Activated CD8-positive, alpha-beta T cell treated with anti-CD3 and anti-CD28 coated beads for 36 hours (primary cell): ENCODE results near the gene CACNA2D3. TPM values are rescaled to one million over a fixed set of nuclear protein-coding genes. Genes with fewer than 3 reads are reported as not detected.

Source experiments
- ATAC-seq: fragments of 200-7000 bp; cut with Tn5 transposase; one replicate; pipeline ENCODE4 v1.10.0; 2021; ENCODE audit warnings: mild to moderate bottlenecking, moderate library complexity
- CTCF ChIA-PET: fragments of 350-600 bp; sonication (Branson Sonifier 250); formaldehyde crosslinking; loops from one replicate; lab custom pipeline; 2021; ENCODE audit warnings: antibody characterized with exemption; lab: Charles Lee
- POLR2A ChIA-PET: fragments of 350-600 bp; sonication (Branson Sonifier 250); formaldehyde crosslinking; loops from one replicate; lab custom pipeline; 2021; ENCODE audit warnings: antibody characterized with exemption; lab: Charles Lee
- DNase-seq: peaks from one replicate; pipeline ENCODE4 v3.0.0-alpha.2; 2020
- H3K27ac Mint-ChIP-seq: one replicate; pipeline ENCODE4 v1.8.0; 2021; ENCODE audit warnings: mild to moderate bottlenecking, mixed read lengths
- H3K27me3 Mint-ChIP-seq: one replicate; pipeline ENCODE4 v1.8.0; 2021; ENCODE audit warnings: mixed read lengths
- H3K36me3 Mint-ChIP-seq: one replicate; pipeline ENCODE4 v1.8.0; 2021; ENCODE audit warnings: low read depth, mixed read lengths
- H3K4me1 Mint-ChIP-seq: one replicate; pipeline ENCODE4 v1.8.0; 2021; ENCODE audit warnings: low read depth, mixed read lengths
- H3K4me3 Mint-ChIP-seq: one replicate; pipeline ENCODE4 v1.8.0; 2021; ENCODE audit warnings: mild to moderate bottlenecking, moderate library complexity, mixed read lengths
- H3K9me3 Mint-ChIP-seq: one replicate; pipeline ENCODE4 v1.8.0; 2021; ENCODE audit warnings: mixed read lengths
- intact Hi-C: fragments of 100-400 bp; cut with micrococcal nuclease; formaldehyde crosslinking; loops from one replicate; pipeline ENCODE4 v1.10.0; 2022
- total RNA-seq, 2 experiments: library from RNA; stranded (reverse); gene quantifications; one replicate each; pipeline ENCODE4 v1.2.3, GENCODE V29; 2021
- TF ChIP-seq, protein P1 (sequence below): fragments of 200-600 bp; IDR thresholded peaks from one replicate; pipeline ENCODE4 v1.8.0; 2022; ENCODE audit warnings: antibody characterized with exemption, mild to moderate bottlenecking

CACNA2D3 gene
- total RNA-seq, 2 experiments from 2014 or later, result not detected

- H3K27me3 Mint-ChIP-seq, result peaks cover 2% of the 10 kb centered on the region
- intact Hi-C loops, result no loop called here
Measured at GRCh38 chr3:54681706-54682105, 559.4 kb downstream of the CACNA2D3 start.

DNA sequence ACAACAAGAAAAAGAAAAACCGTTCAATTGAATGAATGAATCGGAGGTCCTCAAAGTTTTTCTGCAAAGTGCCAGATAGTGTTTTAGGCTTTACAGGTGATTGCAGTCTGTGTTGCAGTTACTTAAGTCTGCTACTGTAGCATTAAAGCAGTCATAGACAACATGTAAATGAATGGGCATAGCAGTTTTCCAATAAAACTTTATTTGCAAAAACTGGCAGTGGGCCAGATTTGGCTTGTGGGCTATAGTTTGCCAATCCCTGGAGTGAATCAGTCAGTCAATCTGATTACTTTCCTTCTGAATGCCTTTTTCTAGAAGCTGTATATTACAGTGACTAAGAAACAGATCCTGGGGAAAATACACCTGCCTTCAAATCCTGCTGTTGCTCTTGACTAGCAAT lies 562.9 kb downstream of the CACNA2D3 start:
- ChIA-PET POLR2A (no interaction called here), CTCF (no interaction called here)
- Mint-ChIP-seq H3K9me3 (peaks cover 3% of the 10 kb centered on the region), H3K4me3 (no peak overlapping the region), H3K27me3 (no peaks in the 10 kb centered on the region), H3K27ac (no peak overlapping the region), H3K36me3 (no peaks in the 10 kb centered on the region), H3K4me1 (no peaks in the 10 kb centered on the region)
- intact Hi-C loops, result no loop called here
- TF ChIP-seq, protein P1, sequence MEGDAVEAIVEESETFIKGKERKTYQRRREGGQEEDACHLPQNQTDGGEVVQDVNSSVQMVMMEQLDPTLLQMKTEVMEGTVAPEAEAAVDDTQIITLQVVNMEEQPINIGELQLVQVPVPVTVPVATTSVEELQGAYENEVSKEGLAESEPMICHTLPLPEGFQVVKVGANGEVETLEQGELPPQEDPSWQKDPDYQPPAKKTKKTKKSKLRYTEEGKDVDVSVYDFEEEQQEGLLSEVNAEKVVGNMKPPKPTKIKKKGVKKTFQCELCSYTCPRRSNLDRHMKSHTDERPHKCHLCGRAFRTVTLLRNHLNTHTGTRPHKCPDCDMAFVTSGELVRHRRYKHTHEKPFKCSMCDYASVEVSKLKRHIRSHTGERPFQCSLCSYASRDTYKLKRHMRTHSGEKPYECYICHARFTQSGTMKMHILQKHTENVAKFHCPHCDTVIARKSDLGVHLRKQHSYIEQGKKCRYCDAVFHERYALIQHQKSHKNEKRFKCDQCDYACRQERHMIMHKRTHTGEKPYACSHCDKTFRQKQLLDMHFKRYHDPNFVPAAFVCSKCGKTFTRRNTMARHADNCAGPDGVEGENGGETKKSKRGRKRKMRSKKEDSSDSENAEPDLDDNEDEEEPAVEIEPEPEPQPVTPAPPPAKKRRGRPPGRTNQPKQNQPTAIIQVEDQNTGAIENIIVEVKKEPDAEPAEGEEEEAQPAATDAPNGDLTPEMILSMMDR, result no peak
- ATAC-seq, result no peak
- no peak for DNase-seq

More at GRCh38 chr3:54681706-54682105, 559.4 kb downstream of the CACNA2D3 start:
- Mint-ChIP-seq H3K36me3 (no peaks in the 10 kb centered on the region), H3K9me3 (peaks cover 3% of the 10 kb centered on the region), H3K27ac (no peak overlapping the region), H3K4me3 (no peak overlapping the region), H3K4me1 (no peaks in the 10 kb centered on the region)
- ChIA-PET POLR2A (no interaction called here), CTCF (no interaction called here)
- DNase-seq (no peak), ATAC-seq (no peak)
- TF ChIP-seq, protein P1, result no peak

DNA sequence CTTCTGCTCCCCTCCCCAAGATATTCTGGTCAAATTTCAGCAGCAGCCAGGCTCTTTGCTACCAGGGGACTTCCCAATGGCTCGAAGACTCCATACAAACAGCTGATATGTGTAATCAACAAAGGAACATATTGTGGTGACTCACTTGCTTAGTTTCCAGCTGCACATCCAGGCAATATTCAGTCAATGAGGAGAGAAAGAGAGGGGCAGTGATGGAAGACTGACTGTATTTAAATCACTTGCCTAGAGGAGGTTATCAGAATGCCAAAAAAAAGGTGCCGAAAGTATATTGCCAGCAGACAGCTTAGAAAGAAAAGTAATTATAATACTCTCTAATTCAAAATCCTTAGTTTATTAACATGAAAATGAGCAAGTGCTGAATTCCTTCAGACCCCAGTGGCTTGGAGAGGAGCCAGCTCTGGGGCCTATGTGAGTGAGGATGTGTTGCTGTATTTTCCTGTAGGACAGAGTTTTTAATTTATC lies 569.0 kb downstream of the CACNA2D3 start:
- intact Hi-C loops, result no loop called here
- ChIA-PET CTCF (no interaction called here), POLR2A (no interaction called here)
- Mint-ChIP-seq H3K4me1 (no peaks in the 10 kb centered on the region), H3K36me3 (no peaks in the 10 kb centered on the region), H3K27ac (no peak overlapping the region), H3K27me3 (peaks cover 2% of the 10 kb centered on the region), H3K9me3 (no peaks in the 10 kb centered on the region), H3K4me3 (no peak overlapping the region)
- no peak for DNase-seq
- TF ChIP-seq, protein P1, result no peak
- no peak for ATAC-seq

- TF ChIP-seq, protein P1, result no peak
- POLR2A ChIA-PET, result no interaction called here
- H3K4me1 Mint-ChIP-seq, result no peaks in the 10 kb centered on the region
Measured at GRCh38 chr3:54696313-54696712, 574.0 kb downstream of the CACNA2D3 start.

DNA sequence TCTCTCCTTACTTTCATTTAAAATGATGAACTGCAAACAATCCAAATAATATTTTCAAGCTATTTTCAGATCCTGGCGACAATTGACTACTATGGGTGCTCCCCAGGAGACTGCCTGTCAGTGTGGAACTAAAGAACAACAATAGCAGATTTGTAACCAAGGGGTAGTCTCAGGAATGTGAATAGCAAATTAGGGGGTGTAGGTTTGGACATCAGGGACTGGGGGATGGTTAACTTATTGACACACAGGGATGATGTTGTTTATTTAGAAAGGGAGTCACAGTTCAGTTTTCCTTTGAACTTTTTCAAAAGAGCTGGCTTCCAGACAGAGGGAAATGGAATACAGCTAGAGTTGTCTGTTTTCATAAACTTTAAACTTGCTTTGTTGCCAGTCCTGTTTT lies 575.7 kb downstream of the CACNA2D3 start:
- ChIA-PET POLR2A (no interaction called here), CTCF (no interaction called here)
- TF ChIP-seq, protein P1, result no peak
- Mint-ChIP-seq H3K27ac (no peak overlapping the region), H3K27me3 (peaks cover 2% of the 10 kb centered on the region), H3K4me1 (no peaks in the 10 kb centered on the region), H3K4me3 (no peak overlapping the region), H3K36me3 (no peaks in the 10 kb centered on the region), H3K9me3 (no peaks in the 10 kb centered on the region)
- intact Hi-C loops, result no loop called here
- DNase-seq, result no peak
- ATAC-seq, result no peak

More at GRCh38 chr3:54696313-54696712, 574.0 kb downstream of the CACNA2D3 start:
- ATAC-seq, result no peak
- H3K36me3 Mint-ChIP-seq, result no peaks in the 10 kb centered on the region
- no peak overlapping the region for H3K4me3 Mint-ChIP-seq
- no peak overlapping the region for H3K27ac Mint-ChIP-seq
- no peak for DNase-seq
- no peaks in the 10 kb centered on the region for H3K9me3 Mint-ChIP-seq
- CTCF ChIA-PET, result no interaction called here
- peaks cover 4% of the 10 kb centered on the region for H3K27me3 Mint-ChIP-seq
- intact Hi-C loops, result no loop called here
